Measurements from ENCODE around the gene TAMALIN.
A peak's percentile ranks its signal among the peaks of the same experiment; 100 is the strongest.
"Not testable (repeated sequence)": the region's sequence is repeated elsewhere in the genome, so short reads cannot be mapped to it uniquely, and the experiment has no call there.

Gene TAMALIN

GRCh38 chr12:52006726-52007157 is at the start of gene TAMALIN:
TAMALIN (plus strand) TSS chr12:52006946; CDS start chr12:52007020, 74 bp downstream.
- DNase-seq = peak; percentile 86

- no peak for DNase-seq
Observed at GRCh38 chr12:51958542-51958941, 48.2 kb upstream of the TAMALIN start.

- no peak for DNase-seq
Observed at GRCh38 chr12:51959211-51959610, 47.5 kb upstream of the TAMALIN start.

- DNase-seq = no peak
Observed at GRCh38 chr12:51959921-51960320, 46.8 kb upstream of the TAMALIN start.

- DNase-seq = no peak
Observed at GRCh38 chr12:51960488-51960887, 46.3 kb upstream of the TAMALIN start.

GRCh38 chr12:51960890-51961289 is 45.9 kb upstream of the TAMALIN start:
- DNase-seq = no peak

- DNase-seq = no peak
Observed at GRCh38 chr12:51961834-51962233, 44.9 kb upstream of the TAMALIN start.

- DNase-seq = no peak
Observed at GRCh38 chr12:51962737-51963136, 44.0 kb upstream of the TAMALIN start.

- DNase-seq = no peak
Observed at GRCh38 chr12:51963477-51963876, 43.3 kb upstream of the TAMALIN start.

GRCh38 chr12:51969643-51970042 is 37.1 kb upstream of the TAMALIN start:
- no peak for DNase-seq

GRCh38 chr12:51970904-51971646 is 35.7 kb upstream of the TAMALIN start:
- peak; percentile 22 for DNase-seq

- no peak for DNase-seq
Observed at GRCh38 chr12:51971679-51972421, 34.9 kb upstream of the TAMALIN start.

GRCh38 chr12:51972422-51972812 is 34.3 kb upstream of the TAMALIN start:
- no peak for DNase-seq

- peak; percentile 47 for DNase-seq
Observed at GRCh38 chr12:51972849-51973273, 33.9 kb upstream of the TAMALIN start.

- no peak for DNase-seq
Observed at GRCh38 chr12:51973560-51973959, 33.2 kb upstream of the TAMALIN start.

- DNase-seq = no peak
Observed at GRCh38 chr12:51974646-51975045, 32.1 kb upstream of the TAMALIN start.

- no peak for DNase-seq
Observed at GRCh38 chr12:51975196-51975595, 31.6 kb upstream of the TAMALIN start.

GRCh38 chr12:51976376-51977160 is 30.2 kb upstream of the TAMALIN start:
- no peak for DNase-seq

GRCh38 chr12:51977320-51977753 is 29.4 kb upstream of the TAMALIN start:
- DNase-seq = no peak

- DNase-seq = not testable (repeated sequence)
Observed at GRCh38 chr12:51979306-51979705, 27.4 kb upstream of the TAMALIN start.

- peak; percentile 64 for DNase-seq
Observed at GRCh38 chr12:51980051-51980808, 26.5 kb upstream of the TAMALIN start.

- no peak for DNase-seq
Observed at GRCh38 chr12:51980809-51981127, 26.0 kb upstream of the TAMALIN start.

- no peak for DNase-seq
Observed at GRCh38 chr12:51984657-51985056, 22.1 kb upstream of the TAMALIN start.
